ENCODE measurements around the gene SLC22A3.

- TF ChIP-seq CTCF (conservative IDR thresholded peaks at IDR 0.05 in 1 of 2, IDR thresholded peaks at IDR 0.05 in 1 of 2; ENCODE audit: low read depth in 1 of 2, low read length in 2 of 2) (no peak), EZH2 (IDR thresholded peaks at IDR 0.05; ENCODE audit: low read length, missing control alignments) (no peak)
Measured at GRCh38 chr6:160312900-160313299, 35.3 kb upstream of the SLC22A3 start.

All from fibroblast of lung (primary cell).